Measurements from ENCODE around the gene SEMA4D.

DNA sequence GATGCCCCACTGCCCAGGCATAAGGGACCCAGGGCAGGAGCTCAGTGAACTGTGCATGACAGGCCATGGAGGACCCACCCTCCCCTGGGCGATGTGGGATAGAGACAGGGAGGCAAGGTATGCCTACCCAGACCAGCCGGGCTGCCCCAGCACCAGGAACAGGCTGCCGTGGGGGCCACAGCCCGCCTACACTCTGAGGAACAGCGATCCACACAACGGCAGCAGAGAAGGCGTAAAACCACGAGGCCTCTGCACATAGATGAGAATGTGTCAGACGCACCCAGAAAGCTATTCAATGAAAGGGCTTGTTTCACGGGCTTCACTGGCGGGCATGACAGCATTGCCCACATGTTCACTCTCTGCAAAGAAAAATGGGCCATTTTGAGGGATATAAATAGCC, 49.5 kb downstream of the SEMA4D start:
- TF ChIP-seq CTCF (IDR thresholded peaks at IDR 0.05; ENCODE audit: borderline replicate concordance, extremely low read depth, low read length, poor library complexity, severe bottlenecking) (no peak), EZH2 (IDR thresholded peaks at IDR 0.05; ENCODE audit: borderline replicate concordance, low read depth, low read length, severe bottlenecking) (no peak)
